ENCODE results near the gene MCM9. TPM values are rescaled to one million over a fixed set of nuclear protein-coding genes. Genes with fewer than 3 reads are reported as not detected.
A peak's percentile ranks its signal among the peaks of the same experiment; 100 is the strongest.

The MCM9 gene
- total and polyA plus RNA-seq, 2 of the 13 experiments (the other 11 are each of a cell fraction or from before 2014, with no cell fraction given): 3.8 to 17.2 TPM

DNA sequence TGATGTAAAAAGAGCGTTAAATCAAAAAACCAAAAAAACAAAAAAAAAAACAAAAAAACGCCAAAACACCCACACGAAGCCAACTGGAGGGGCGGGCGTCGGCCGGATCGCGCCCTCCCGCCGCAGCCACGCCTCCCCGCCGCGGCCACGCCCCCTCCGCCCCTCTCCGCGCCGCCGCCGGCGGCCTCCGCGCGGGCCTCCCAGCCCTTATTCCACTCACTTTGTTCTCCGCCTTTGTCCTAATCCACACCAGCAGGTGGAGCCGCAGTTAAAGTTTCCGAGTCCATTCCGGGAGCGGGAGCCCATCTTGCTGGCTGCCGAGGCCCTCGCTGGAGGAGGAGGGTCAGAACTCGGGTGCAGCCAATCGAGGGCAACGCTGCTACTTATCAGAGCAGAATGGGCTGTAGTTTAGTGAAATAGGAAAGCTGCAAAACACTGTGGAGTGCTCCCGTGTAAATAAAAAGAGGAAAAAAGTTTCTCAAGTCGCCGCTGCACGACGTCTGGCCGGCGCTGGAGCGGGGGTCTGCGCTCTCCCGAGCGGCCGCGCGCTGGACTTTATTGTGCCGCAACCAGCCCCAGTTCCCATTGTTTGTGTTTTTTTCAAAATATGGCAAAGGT, 41.0 kb downstream of the MCM9 start, which contains the start of gene ASF1A (continued):
- TF ChIP-seq, protein P1, sequence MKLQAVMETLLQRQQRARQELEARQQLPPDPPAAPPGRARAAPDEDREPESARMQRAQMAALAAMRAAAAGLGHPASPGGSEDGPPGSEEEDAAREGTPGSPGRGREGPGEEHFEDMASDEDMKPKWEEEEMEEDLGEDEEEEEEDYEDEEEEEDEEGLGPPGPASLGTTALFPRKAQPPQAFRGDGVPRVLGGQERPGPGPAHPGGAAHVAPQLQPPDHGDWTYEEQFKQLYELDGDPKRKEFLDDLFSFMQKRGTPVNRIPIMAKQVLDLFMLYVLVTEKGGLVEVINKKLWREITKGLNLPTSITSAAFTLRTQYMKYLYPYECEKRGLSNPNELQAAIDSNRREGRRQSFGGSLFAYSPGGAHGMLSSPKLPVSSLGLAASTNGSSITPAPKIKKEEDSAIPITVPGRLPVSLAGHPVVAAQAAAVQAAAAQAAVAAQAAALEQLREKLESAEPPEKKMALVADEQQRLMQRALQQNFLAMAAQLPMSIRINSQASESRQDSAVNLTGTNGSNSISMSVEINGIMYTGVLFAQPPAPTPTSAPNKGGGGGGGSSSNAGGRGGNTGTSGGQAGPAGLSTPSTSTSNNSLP (IDR thresholded peaks at IDR 0.05; ENCODE audit: low read depth, low read length): peak; percentile 51; the same call in 1 of the 2 replicates
- peak; percentile 83; the same call in 1 of the 2 replicates for TF ChIP-seq ERF (CRISPR knock-in tag; IDR thresholded peaks at IDR 0.05)
- no peak; the same call in 1 of the 2 replicates for TF ChIP-seq SIN3B (IDR thresholded peaks at IDR 0.05; ENCODE audit: low read length)
- no peak for TF ChIP-seq STAT5B (CRISPR knock-in tag; IDR thresholded peaks at IDR 0.05)
- peak; percentile 60 for TF ChIP-seq KDM5A (IDR thresholded peaks at IDR 0.05; ENCODE audit: borderline replicate concordance, low read length)
- no peak for TF ChIP-seq RARA (CRISPR knock-in tag; IDR thresholded peaks at IDR 0.05)
- TF ChIP-seq, protein P2, sequence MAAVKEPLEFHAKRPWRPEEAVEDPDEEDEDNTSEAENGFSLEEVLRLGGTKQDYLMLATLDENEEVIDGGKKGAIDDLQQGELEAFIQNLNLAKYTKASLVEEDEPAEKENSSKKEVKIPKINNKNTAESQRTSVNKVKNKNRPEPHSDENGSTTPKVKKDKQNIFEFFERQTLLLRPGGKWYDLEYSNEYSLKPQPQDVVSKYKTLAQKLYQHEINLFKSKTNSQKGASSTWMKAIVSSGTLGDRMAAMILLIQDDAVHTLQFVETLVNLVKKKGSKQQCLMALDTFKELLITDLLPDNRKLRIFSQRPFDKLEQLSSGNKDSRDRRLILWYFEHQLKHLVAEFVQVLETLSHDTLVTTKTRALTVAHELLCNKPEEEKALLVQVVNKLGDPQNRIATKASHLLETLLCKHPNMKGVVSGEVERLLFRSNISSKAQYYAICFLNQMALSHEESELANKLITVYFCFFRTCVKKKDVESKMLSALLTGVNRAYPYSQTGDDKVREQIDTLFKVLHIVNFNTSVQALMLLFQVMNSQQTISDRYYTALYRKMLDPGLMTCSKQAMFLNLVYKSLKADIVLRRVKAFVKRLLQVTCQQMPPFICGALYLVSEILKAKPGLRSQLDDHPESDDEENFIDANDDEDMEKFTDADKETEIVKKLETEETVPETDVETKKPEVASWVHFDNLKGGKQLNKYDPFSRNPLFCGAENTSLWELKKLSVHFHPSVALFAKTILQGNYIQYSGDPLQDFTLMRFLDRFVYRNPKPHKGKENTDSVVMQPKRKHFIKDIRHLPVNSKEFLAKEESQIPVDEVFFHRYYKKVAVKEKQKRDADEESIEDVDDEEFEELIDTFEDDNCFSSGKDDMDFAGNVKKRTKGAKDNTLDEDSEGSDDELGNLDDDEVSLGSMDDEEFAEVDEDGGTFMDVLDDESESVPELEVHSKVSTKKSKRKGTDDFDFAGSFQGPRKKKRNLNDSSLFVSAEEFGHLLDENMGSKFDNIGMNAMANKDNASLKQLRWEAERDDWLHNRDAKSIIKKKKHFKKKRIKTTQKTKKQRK (IDR thresholded peaks at IDR 0.05; ENCODE audit: low read length): no peak
- TF ChIP-seq MAFK (conservative IDR thresholded peaks at IDR 0.05 in 1 of 2, IDR thresholded peaks at IDR 0.05 in 1 of 2; ENCODE audit: low read length in 2 of 2): no peak; a peak in 1 of 4 replicates
- peak; percentile 81; the same call in 1 of the 2 replicates for TF ChIP-seq ZNF879 (CRISPR knock-in tag; IDR thresholded peaks at IDR 0.05)
- TF ChIP-seq, protein P3, sequence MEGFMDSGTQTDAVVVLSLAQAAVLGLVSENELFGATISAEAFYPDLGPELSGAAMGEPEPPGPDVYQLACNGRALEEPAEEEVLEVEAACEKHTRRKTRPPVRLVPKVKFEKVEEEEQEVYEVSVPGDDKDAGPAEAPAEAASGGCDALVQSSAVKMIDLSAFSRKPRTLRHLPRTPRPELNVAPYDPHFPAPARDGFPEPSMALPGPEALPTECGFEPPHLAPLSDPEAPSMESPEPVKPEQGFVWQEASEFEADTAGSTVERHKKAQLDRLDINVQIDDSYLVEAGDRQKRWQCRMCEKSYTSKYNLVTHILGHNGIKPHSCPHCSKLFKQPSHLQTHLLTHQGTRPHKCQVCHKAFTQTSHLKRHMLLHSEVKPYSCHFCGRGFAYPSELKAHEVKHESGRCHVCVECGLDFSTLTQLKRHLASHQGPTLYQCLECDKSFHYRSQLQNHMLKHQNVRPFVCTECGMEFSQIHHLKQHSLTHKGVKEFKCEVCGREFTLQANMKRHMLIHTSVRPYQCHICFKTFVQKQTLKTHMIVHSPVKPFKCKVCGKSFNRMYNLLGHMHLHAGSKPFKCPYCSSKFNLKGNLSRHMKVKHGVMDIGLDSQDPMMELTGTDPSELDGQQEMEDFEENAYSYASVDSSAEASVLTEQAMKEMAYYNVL (CRISPR knock-in tag; IDR thresholded peaks at IDR 0.05; ENCODE audit: borderline replicate concordance): no peak
- TF ChIP-seq ATF1 (CRISPR knock-in tag; IDR thresholded peaks at IDR 0.05): peak; percentile 76
- TF ChIP-seq, protein P4, sequence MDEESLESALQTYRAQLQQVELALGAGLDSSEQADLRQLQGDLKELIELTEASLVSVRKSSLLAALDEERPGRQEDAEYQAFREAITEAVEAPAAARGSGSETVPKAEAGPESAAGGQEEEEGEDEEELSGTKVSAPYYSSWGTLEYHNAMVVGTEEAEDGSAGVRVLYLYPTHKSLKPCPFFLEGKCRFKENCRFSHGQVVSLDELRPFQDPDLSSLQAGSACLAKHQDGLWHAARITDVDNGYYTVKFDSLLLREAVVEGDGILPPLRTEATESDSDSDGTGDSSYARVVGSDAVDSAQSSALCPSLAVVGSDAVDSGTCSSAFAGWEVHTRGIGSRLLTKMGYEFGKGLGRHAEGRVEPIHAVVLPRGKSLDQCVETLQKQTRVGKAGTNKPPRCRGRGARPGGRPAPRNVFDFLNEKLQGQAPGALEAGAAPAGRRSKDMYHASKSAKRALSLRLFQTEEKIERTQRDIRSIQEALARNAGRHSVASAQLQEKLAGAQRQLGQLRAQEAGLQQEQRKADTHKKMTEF (CRISPR knock-in tag; IDR thresholded peaks at IDR 0.05): peak; percentile 65
- TF ChIP-seq ZKSCAN1 (IDR thresholded peaks at IDR 0.05; ENCODE audit: low read length): no peak; the same call in 1 of the 2 replicates
- TF ChIP-seq SP140L (CRISPR knock-in tag; IDR thresholded peaks at IDR 0.05; ENCODE audit: borderline replicate concordance): no peak
- no peak for TF ChIP-seq ELF4 (CRISPR knock-in tag; IDR thresholded peaks at IDR 0.05; ENCODE audit: borderline replicate concordance)
- peak; percentile 60; the same call in 1 of the 2 replicates for TF ChIP-seq ELF1 (CRISPR knock-in tag; IDR thresholded peaks at IDR 0.05)
- TF ChIP-seq ZNF878 (CRISPR knock-in tag; IDR thresholded peaks at IDR 0.05): peak; percentile 89
- TF ChIP-seq HIVEP1 (CRISPR knock-in tag; IDR thresholded peaks at IDR 0.05): no peak
- peak; percentile 79 for TF ChIP-seq RFX5 (IDR thresholded peaks at IDR 0.05; ENCODE audit: low read depth, low read length)
- TF ChIP-seq, protein P5, sequence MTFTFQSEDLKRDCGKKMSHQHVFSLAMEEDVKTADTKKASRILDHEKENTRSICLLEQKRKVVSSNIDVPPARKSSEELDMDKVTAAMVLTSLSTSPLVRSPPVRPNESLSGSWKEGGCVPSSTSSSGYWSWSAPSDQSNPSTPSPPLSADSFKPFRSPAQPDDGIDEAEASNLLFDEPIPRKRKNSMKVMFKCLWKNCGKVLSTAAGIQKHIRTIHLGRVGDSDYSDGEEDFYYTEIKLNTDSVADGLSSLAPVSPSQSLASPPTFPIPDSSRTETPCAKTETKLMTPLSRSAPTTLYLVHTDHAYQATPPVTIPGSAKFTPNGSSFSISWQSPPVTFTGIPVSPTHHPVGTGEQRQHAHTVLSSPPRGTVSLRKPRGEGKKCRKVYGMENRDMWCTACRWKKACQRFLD (CRISPR knock-in tag; IDR thresholded peaks at IDR 0.05; ENCODE audit: borderline replicate concordance): no peak
- TF ChIP-seq ZNF207 (IDR thresholded peaks at IDR 0.05; ENCODE audit: borderline replicate concordance): no peak
